Measurements from ENCODE around the gene PRRX2.

Gene PRRX2

DNA sequence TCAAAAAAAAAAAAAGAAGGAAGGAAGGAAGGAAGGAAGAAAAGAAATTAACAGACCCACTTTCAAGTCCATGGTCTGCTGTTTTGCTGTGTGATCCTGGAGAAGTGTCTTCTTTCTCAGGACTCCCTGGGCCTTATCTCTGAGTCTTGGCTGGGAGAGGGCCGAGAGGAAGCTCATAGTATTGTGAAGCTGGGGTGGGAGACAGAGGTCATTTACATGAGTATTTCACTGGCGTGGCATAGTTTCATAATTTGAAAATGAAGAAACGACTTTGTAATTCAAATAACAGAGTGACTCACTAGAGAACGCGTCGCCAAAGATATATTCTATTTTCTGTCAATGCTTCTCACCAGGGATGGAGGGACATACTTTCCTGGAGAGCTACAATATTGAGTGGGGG lies 42.1 kb upstream of the PRRX2 start:
- Histone ChIP-seq H3K79me2 (ENCODE audit: insufficient read depth, low read depth) (peaks cover 23% of the 10 kb centered on the region), H3K4me3 (IDR thresholded peaks at IDR 0.05; ENCODE audit: insufficient read depth, low read depth, low read length) (no peak overlapping the region), H4K20me1 (ENCODE audit: insufficient read depth) (no peaks in the 10 kb centered on the region), H3K27me3 (ENCODE audit: insufficient read depth, low read depth) (no peaks in the 10 kb centered on the region), H2AFZ (ENCODE audit: low read depth) (no peak overlapping the region), H3K4me1 (ENCODE audit: low read depth, poor library complexity, severe bottlenecking) (peaks cover 24% of the 10 kb centered on the region), H3K36me3 (ENCODE audit: insufficient read depth) (no peaks in the 10 kb centered on the region), H3K9ac (no peak overlapping the region), H3K4me2 (no peak overlapping the region), H3K27ac (no peak overlapping the region)
- TF ChIP-seq, protein P1, sequence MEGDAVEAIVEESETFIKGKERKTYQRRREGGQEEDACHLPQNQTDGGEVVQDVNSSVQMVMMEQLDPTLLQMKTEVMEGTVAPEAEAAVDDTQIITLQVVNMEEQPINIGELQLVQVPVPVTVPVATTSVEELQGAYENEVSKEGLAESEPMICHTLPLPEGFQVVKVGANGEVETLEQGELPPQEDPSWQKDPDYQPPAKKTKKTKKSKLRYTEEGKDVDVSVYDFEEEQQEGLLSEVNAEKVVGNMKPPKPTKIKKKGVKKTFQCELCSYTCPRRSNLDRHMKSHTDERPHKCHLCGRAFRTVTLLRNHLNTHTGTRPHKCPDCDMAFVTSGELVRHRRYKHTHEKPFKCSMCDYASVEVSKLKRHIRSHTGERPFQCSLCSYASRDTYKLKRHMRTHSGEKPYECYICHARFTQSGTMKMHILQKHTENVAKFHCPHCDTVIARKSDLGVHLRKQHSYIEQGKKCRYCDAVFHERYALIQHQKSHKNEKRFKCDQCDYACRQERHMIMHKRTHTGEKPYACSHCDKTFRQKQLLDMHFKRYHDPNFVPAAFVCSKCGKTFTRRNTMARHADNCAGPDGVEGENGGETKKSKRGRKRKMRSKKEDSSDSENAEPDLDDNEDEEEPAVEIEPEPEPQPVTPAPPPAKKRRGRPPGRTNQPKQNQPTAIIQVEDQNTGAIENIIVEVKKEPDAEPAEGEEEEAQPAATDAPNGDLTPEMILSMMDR (conservative IDR thresholded peaks at IDR 0.05; ENCODE audit: low read depth, low read length) = no peak

DNA sequence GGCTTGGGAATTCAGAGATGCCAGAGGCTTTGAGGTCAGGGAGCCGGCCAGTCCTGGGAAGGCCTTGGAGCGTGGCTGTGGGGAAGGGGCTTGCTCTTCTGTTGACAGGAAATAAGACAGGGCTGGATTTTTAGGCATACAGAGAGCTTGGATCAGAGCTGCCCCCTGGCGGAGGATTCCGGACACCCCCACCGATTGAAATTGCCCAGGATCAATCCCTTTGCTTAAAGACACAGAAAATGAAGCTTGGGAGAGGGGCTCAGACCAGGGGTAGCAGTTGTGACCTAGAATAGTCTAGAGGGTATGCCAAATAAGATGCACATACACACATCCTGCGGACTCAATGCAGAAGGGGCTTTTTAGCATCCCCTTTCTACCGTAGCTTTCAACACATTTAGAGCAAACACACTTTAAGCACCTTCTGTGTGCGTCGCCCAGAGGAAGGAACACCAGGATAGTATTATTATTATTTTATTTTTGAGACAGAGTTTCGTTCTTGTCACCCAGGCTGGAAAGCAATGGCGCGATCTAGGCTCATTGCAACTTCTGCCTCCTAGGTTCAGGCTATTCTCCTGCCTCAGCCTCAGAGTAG lies 41.2 kb upstream of the PRRX2 start:
- Histone ChIP-seq H3K27me3 (ENCODE audit: insufficient read depth, low read depth) (no peaks in the 10 kb centered on the region), H3K9ac (no peak overlapping the region), H3K27ac (no peak overlapping the region), H3K79me2 (ENCODE audit: insufficient read depth, low read depth) (peaks cover 33% of the 10 kb centered on the region), H3K4me3 (IDR thresholded peaks at IDR 0.05; ENCODE audit: insufficient read depth, low read depth, low read length) (no peak overlapping the region), H4K20me1 (ENCODE audit: insufficient read depth) (0 out of 2 replicates have a peak, but pooled peaks cover 6% of the 10 kb centered on the region), H2AFZ (ENCODE audit: low read depth) (peak overlapping the region; percentile 17; the same call in 1 of the 2 replicates), H3K36me3 (ENCODE audit: insufficient read depth) (no peaks in the 10 kb centered on the region), H3K4me1 (ENCODE audit: low read depth, poor library complexity, severe bottlenecking) (peaks cover 33% of the 10 kb centered on the region), H3K4me2 (no peak overlapping the region)
- TF ChIP-seq, protein P1 (conservative IDR thresholded peaks at IDR 0.05; ENCODE audit: low read depth, low read length) = peak; percentile 90

- Histone ChIP-seq H3K79me2 (ENCODE audit: insufficient read depth, low read depth) (peaks cover 40% of the 10 kb centered on the region), H3K4me2 (peak overlapping the region; percentile 65), H3K27me3 (ENCODE audit: insufficient read depth, low read depth) (no peaks in the 10 kb centered on the region), H3K36me3 (ENCODE audit: insufficient read depth) (no peaks in the 10 kb centered on the region), H3K4me1 (ENCODE audit: low read depth, poor library complexity, severe bottlenecking) (peaks cover 40% of the 10 kb centered on the region), H3K27ac (no peak overlapping the region), H3K4me3 (IDR thresholded peaks at IDR 0.05; ENCODE audit: insufficient read depth, low read depth, low read length) (no peak overlapping the region), H2AFZ (ENCODE audit: low read depth) (no peak overlapping the region), H3K9ac (no peak overlapping the region), H4K20me1 (ENCODE audit: insufficient read depth) (peaks cover 11% of the 10 kb centered on the region; the same call in 1 of the 2 replicates)
- TF ChIP-seq, protein P1 (conservative IDR thresholded peaks at IDR 0.05; ENCODE audit: low read depth, low read length) = no peak
Measured at GRCh38 chr9:129624947-129625346, 40.5 kb upstream of the PRRX2 start.

DNA sequence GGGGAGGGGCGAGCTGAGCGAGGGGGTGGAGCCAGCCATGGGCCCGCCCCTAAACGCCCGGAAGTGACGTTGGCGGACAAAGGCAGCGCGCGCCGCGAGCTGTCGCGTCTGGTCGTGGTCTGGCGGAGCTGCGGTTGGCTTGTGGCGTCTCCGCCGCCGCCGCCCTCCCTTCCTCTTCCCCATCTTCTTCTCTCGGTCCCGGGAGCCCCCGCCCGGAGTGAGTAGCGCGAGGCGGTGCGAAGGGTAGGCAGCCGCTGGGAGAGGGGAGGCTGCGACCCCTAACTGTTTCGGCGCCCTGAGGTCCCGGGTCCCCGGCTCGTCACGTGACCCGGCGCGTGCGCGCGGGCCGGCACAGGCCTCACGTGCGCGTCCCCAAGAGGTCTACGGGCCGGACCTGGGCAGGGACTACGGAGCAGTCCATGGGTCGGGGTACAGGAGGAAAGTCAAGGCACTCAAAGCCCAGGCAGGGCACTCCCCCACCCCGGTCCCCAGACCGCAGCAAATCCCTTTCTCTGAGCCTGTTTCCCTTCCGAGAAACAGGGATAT lies 39.3 kb upstream of the PRRX2 start, which contains the start of gene NTMT1:
Gene NTMT1, plus strand, starts transcription at position 85 of the 546 bp plus-strand sequence. CDS start 6,541 bp downstream, outside the sequence.
- peak within 1 kb of the TSS; percentile 52 for H2AFZ ChIP-seq (ENCODE audit: low read depth)
- H3K4me2 ChIP-seq = peak within 1 kb of the TSS; percentile 65
- H3K27me3 ChIP-seq (ENCODE audit: insufficient read depth, low read depth) = no peaks in the 10 kb centered on the region
- TF ChIP-seq, protein P1 (conservative IDR thresholded peaks at IDR 0.05; ENCODE audit: low read depth, low read length) = no peak
- peak within 1 kb of the TSS; percentile 92 for H3K27ac ChIP-seq
- H3K9ac ChIP-seq = peak within 1 kb of the TSS; percentile 93
- H3K4me1 ChIP-seq (ENCODE audit: low read depth, poor library complexity, severe bottlenecking) = peaks cover 41% of the 10 kb centered on the region
- peaks cover 16% of the 10 kb centered on the region for H4K20me1 ChIP-seq (ENCODE audit: insufficient read depth)
- H3K36me3 ChIP-seq (ENCODE audit: insufficient read depth) = no peaks in the 10 kb centered on the region
- peaks cover 52% of the 10 kb centered on the region for H3K79me2 ChIP-seq (ENCODE audit: insufficient read depth, low read depth)
- no peak within 1 kb of the TSS for H3K4me3 ChIP-seq (IDR thresholded peaks at IDR 0.05; ENCODE audit: insufficient read depth, low read depth, low read length)

Data from KMS-11 (cell line).